GM21360 (cell line): Measurements from ENCODE around the gene THG1L.
A peak's percentile ranks its signal among the peaks of the same experiment; 100 is the strongest.
"Not testable (repeated sequence)": the region's sequence is repeated elsewhere in the genome, so short reads cannot be mapped to it uniquely, and the experiment has no call there.

ENCODE experiments used
- ATAC-seq: cut with Tn5 transposase; IDR thresholded peaks from one replicate; pipeline ENCODE4 v1.9.1; 2021; ENCODE audit warnings: mild to moderate bottlenecking, moderate library complexity; ENCODE audit not compliant: unreplicated experiment

THG1L gene

DNA sequence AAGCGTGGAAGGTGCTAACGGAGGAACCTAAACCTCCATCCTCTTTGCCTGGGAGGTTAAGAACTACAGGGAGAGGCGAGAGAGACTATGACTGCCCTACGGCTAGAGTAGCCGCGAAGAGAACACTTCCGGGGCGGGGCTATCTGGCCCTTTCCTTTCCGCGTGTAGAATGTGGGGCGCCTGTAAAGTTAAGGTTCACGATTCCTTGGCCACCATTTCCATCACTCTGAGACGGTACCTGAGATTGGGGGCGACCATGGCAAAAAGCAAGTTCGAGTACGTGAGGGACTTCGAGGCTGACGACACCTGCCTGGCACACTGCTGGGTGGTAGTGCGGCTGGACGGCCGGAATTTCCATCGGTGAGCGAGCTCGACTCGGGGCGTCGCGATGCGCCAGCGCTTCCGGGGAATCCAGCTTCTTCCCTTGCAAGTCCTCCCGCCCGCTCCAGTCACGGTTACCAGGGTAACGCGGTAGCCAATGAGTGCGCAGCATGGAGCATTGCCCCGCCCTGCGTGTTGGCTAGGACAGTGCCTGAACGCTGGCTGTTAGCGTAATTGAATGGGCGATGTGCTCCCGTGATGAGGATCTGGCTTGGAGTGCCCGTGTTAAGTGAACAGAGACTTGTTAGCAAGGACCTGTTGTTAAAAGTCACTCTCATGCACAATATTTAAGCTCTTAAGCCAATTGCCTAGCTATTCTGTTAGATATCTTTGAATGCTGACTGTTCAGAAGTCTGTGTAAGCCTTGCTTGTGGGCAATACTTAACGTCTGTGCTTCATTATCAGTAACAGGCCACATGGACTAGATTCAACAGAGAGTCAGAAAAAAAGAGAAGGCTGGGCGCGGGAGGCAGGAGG, at the start of gene THG1L:
TSS of gene THG1L (plus strand) at position 149 of the 858 bp plus-strand sequence. CDS start at position 170, 21 bp downstream.
- ATAC-seq: peak; percentile 88

DNA sequence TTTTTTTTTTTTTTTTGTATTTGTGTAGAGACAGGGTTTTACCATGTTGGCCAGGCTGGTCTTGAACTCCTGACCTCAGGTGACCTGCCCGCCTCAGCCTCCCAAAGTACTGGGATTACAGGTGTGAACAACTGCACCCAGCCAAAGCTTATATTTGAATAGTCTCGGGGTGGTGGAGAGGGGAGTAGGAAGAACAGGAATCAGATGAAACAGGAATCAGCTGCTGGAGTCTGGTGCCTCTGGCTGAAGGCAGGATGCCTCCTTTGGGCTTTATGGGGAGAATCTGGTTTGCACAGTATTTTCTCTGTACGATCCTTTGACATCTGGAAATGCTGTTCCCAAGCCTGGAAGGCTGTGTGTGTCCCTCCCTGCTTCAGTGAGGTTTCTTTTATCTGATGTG, 49.0 kb upstream of the THG1L start:
- no peak for ATAC-seq

- ATAC-seq: not testable (repeated sequence)
These were observed 44.7 kb upstream of the THG1L start for GRCh38 chr5:157686276-157687197.

- no peak for ATAC-seq
These were observed 44.0 kb upstream of the THG1L start for GRCh38 chr5:157687198-157687554.

- no peak for ATAC-seq
These were observed 41.1 kb upstream of the THG1L start for GRCh38 chr5:157689942-157690689.

- no peak for ATAC-seq
These were observed 40.4 kb upstream of the THG1L start for GRCh38 chr5:157690690-157691433.

DNA sequence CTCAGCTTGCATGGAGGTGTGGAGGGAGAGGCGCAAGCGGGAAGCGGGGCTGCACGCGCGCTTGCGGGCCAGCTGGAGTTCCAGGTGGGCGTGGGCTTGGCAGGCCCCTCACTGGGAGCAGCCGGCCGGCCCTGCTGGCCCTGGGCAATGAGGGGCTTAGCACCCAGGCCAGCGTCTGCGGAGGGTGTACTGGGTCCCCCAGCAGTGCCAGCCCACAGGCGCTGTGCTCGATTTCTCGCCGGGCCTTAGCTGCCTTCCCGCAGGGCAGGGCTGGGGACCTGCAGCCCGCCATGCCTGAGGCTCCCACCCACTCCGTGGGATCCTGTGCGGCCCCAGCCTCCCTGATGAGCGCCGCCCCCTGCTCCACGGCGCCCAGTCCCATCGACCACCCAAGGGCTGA, 37.4 kb upstream of the THG1L start:
- ATAC-seq: not testable (repeated sequence)

DNA sequence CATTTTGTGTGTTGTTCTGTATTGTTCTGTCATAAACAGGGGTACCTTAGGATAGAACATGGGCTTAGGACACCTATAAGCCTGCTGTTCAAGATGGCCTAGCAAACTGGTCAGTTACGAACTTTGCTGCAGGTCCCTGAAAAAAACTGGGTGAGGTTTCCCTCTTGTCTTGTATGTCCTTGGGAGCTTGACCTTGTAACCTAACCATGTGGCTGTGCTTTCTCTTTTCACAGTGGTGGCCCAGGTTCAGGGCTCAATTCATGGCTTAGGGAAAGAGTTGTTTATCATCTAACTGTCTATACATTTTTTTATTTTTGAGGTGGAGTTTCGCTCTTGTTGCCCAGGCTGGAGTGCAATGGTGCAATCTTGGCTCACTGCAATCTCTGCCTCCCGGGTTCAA, 35.1 kb upstream of the THG1L start:
- not testable (repeated sequence) for ATAC-seq

DNA sequence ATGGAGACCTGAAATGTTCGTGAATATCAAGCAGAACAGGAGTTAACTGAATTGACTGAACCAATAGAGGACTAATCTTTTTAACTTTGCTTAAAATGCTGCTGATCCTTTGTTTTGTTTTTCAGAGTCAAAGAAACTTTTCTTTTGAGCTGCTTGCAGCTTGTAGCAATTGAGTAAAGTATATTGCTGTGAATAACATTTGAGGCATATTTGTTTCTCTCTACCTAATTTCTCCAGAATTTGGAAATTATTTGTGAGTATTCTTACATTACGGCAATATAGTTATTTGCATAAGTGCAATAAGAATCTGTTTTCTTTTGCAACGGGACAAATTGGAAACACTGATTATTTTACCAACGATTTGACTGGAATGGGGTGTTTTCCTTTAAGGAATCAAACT, 32.5 kb upstream of the THG1L start:
- not testable (repeated sequence) for ATAC-seq

- ATAC-seq: no peak
These were observed 27.5 kb upstream of the THG1L start for GRCh38 chr5:157703736-157704135.

- ATAC-seq: no peak
These were observed 22.4 kb upstream of the THG1L start for GRCh38 chr5:157708866-157709265.

- ATAC-seq: no peak
These were observed 21.9 kb upstream of the THG1L start for GRCh38 chr5:157709346-157709745.

DNA sequence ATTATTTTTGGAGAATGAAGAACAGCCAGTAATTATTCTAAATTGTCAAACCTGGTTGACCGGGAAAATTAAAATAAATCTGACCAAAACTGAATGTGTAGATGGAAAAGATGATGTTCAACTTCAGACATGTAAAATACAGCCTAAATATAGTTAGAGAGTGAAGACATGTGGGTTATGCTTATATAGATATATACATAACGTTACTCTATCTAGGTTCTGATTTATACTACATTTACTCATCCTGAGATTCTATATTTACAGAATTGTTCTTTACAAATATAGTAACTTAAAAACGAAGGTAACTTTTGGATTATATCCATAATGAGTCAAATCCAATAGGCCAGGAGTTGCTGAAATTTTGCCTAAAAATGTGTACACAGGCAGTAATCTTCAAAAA, 20.8 kb upstream of the THG1L start:
- no peak for ATAC-seq

DNA sequence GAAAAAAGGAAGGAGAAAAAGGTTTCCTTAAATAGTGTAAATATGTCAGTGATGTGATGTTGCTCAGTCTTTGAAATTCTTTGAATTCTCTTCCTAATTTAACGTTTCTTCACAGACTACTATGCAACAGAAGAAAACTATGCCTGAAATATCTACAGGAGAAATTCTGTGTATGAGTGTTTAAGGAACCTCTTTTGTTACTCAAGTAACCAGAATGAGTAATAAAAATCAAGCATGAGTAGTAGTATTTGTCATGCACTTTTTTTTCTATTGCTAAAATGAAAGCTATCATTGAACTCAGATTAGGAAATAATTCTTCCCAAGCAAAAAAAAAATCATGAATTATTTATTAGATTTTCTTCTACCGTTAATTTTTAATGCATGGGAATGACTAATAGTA, 20.3 kb upstream of the THG1L start:
- no peak for ATAC-seq

DNA sequence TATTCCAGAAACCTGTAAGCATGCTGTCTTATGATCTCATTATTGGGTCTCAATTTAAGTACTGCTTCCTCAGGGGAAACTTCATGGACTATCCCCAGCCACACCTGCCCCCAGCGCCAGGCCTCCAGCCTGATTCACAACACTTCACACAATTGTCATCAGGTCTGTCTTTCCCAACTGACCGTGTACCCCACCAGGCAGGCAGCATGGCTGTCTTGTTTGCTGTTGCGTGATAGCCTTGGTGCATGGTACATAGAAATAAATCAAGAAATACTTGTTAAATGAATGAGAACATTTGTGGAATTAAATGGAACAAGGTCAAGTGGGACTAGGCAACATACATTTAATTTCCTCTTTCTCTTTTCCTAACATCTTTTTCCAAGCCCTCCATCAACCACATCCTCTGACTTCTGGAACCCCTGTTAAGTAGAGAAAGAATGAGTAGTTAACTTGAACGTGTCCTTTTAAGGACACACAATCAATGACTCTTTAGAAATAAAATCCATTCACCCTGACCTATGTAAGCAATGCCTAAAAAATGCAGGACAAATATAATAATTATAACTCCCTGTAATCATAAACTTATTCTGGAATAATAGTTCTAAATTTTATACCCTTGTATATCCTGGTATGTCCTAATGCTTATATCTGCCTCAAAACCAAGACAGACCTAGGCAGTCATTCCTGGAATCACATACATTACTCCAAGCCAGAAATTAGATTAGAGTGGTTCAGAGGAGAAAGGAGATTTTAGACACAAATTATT, 17.2 kb upstream of the THG1L start:
- ATAC-seq: no peak

DNA sequence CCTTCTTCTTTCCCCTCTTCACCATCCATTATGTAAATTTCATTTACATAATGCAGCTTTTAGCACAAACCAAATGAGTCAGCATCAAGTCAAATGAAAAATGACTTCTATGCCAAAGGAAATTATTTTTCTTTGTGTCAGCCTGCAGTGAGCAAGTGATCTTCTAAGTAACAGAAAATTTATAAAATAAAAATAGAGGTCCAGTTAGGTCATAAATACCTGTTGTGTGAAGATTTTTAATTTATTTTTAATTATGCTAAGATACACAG, 16.7 kb upstream of the THG1L start:
- ATAC-seq: no peak

GRCh38 chr5:157718519-157718918, 12.7 kb upstream of the THG1L start:
- ATAC-seq: no peak

GRCh38 chr5:157719245-157719644, 12.0 kb upstream of the THG1L start:
- ATAC-seq: no peak

DNA sequence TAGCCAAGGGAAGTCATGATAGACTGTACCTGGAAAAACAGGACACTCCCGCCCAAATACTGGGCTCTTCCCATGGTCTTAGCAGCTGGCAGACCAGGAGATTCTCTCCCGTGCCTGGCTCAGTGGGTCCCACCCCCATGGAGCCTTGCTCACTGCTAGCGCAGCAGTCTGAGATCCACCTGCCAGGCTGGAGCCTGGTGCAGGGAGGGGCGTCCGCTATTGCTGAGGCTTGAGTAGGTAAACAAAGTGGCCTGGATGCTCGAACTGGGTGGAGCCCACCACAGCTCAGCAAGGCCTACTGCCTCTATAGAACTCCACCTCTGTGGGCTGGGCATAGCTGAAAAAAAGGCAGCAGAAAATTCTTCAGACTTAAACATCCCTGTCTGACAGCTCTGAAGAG, 10.1 kb upstream of the THG1L start:
- ATAC-seq: no peak

- ATAC-seq: not testable (repeated sequence)
These were observed 8.3 kb upstream of the THG1L start for GRCh38 chr5:157722895-157723294.
